ENCODE results near the gene SPIC. TPM values are rescaled to one million over a fixed set of nuclear protein-coding genes. Genes with fewer than 3 reads are reported as not detected.
"Not testable (repeated sequence)": the region's sequence is repeated elsewhere in the genome, so short reads cannot be mapped to it uniquely, and the experiment has no call there.

SPIC gene
- total RNA-seq, 4 donors from 2014 or later = not detected

- H3K4me3 ChIP-seq = no peak overlapping the region
- H3K9me3 ChIP-seq = no peaks in the 10 kb centered on the region
- no peaks in the 10 kb centered on the region for H3K36me3 ChIP-seq
- DNase-seq (no peak), ATAC-seq (no peak)
- no peaks in the 10 kb centered on the region for H3K4me1 ChIP-seq
- no peak overlapping the region for H3K27ac ChIP-seq
- no peaks in the 10 kb centered on the region for H3K27me3 ChIP-seq
- in situ Hi-C loops (cut with MboI; ENCODE audit: low sequenced_read_pairs in 4 of 4) = no loop called here
- intact Hi-C loops (cut with DNase I; ENCODE audit: low total_unique reads) = no loop called here
- TF ChIP-seq POLR2A (IDR thresholded peaks at IDR 0.05) (no peak), CTCF (IDR thresholded peaks at IDR 0.05 in 4 of 5, conservative IDR thresholded peaks at IDR 0.05 in 1 of 5) (no peak)
These were observed 4.2 kb upstream of the SPIC start for GRCh38 chr12:101470939-101471338.

GRCh38 chr12:101471878-101472277 is 3.3 kb upstream of the SPIC start:
- H3K4me3 ChIP-seq; H3K36me3 ChIP-seq; H3K9me3 ChIP-seq; H3K4me1 ChIP-seq; H3K27me3 ChIP-seq; in situ Hi-C loops (cut with MboI; ENCODE audit: low sequenced_read_pairs in 4 of 4); intact Hi-C loops (cut with DNase I; ENCODE audit: low total_unique reads): not testable (repeated sequence)
- ATAC-seq = peak; percentile 62 to 85
- H3K27ac ChIP-seq = peak overlapping the region in 1 of 4 donors; percentile 21
- DNase-seq = peak in 1 of 2 donors; percentile 38

DNA sequence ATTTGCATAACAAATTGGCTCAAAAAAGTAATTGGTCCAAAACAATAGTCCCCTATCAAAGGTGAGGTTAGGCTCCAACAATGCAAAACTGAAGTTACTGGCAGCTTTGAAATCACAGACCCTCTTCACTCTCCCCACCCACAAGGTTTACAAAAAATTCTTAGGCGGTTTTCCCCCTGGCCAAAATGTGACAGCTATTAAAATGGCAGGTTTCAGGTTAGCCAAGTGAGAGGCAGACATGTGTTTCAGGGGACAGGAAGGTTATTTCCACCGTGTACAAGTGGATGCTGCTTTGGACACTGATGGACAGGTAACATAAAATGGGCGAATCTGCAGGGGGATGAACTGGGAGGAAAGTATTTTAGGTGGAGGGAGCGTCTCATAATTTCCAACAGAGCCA is 888 bp upstream of the SPIC start:
- H3K36me3 ChIP-seq = no peaks in the 10 kb centered on the region
- no peak overlapping the region for H3K4me3 ChIP-seq
- no peaks in the 10 kb centered on the region for H3K27me3 ChIP-seq
- no peaks in the 10 kb centered on the region for H3K9me3 ChIP-seq
- TF ChIP-seq POLR2A (IDR thresholded peaks at IDR 0.05) (no peak), CTCF (IDR thresholded peaks at IDR 0.05 in 4 of 5, conservative IDR thresholded peaks at IDR 0.05 in 1 of 5) (no peak)
- H3K4me1 ChIP-seq = no peaks in the 10 kb centered on the region
- DNase-seq = no peak
- intact Hi-C loops (cut with DNase I; ENCODE audit: low total_unique reads) (no loop called here), in situ Hi-C loops (cut with MboI; ENCODE audit: low sequenced_read_pairs in 4 of 4) (no loop called here)
- no peak for ATAC-seq
- H3K27ac ChIP-seq = no peak overlapping the region

DNA sequence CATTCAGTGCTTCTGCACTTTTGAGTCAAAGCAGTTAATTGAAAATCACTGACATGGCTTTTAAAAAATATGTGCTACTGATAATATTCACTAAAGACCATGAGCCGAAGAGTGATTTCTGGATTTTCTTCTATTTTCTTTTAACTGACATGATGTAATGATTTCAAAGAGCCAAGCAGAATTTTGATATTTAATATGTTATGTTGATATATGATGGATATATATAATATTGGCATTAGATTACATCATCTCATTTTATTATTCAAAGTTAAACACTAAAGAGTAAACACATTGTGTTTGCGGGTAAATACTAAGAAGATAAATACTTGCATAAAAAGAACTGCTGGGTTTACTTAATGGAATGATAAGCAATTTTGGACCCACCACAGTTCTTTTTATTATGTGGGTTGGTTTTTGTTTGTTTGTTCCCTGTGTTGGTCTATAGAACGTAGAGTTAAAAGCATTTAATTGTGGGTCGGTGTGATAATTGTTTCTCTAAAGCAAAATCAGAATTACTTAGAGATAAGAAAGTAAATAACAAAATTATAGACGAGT is 692 bp downstream of the SPIC start:
- Histone ChIP-seq H3K4me3 (no peak overlapping the region), H3K9me3 (no peaks in the 10 kb centered on the region), H3K4me1 (no peaks in the 10 kb centered on the region), H3K27ac (no peak overlapping the region), H3K36me3 (no peaks in the 10 kb centered on the region), H3K27me3 (no peaks in the 10 kb centered on the region)
- no peak for ATAC-seq
- intact Hi-C loops (cut with DNase I; ENCODE audit: low total_unique reads) (no loop called here), in situ Hi-C loops (cut with MboI; ENCODE audit: low sequenced_read_pairs in 4 of 4) (no loop called here)
- TF ChIP-seq CTCF (IDR thresholded peaks at IDR 0.05 in 4 of 5, conservative IDR thresholded peaks at IDR 0.05 in 1 of 5) = no peak
- TF ChIP-seq POLR2A (IDR thresholded peaks at IDR 0.05) = no peak
- DNase-seq = no peak

DNA sequence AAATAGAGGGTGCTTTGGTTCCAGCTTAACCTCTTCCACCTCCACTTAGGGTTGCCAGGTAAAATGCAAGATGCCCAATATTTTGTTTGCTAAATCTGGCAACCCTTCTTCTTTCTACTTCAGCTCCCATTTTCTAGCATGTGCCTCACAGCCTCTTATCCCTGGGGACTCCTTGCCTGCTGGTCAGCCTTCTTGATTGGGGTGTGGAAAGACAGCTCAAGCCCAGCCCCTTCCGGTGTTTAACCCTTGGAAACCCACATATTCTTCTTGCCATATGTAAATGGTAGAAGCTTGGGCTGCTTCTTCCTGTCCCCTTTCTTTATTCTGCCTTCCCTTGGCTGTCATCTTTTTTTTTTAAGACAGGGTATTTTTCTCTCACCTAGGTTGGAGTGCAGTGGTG is 5.7 kb downstream of the SPIC start:
- intact Hi-C loops (cut with DNase I; ENCODE audit: low total_unique reads) = no loop called here
- Histone ChIP-seq H3K27me3 (no peaks in the 10 kb centered on the region), H3K36me3 (no peaks in the 10 kb centered on the region), H3K4me1 (no peaks in the 10 kb centered on the region), H3K9me3 (no peaks in the 10 kb centered on the region), H3K4me3 (no peak overlapping the region), H3K27ac (no peak overlapping the region)
- in situ Hi-C loops (cut with MboI; ENCODE audit: low sequenced_read_pairs in 4 of 4) = no loop called here
- no peak for DNase-seq
- TF ChIP-seq POLR2A (IDR thresholded peaks at IDR 0.05) (no peak), CTCF (IDR thresholded peaks at IDR 0.05 in 4 of 5, conservative IDR thresholded peaks at IDR 0.05 in 1 of 5) (no peak)
- ATAC-seq = no peak
